ENCODE data around the gene CDH3. TPM values are rescaled to one million over a fixed set of nuclear protein-coding genes. Genes with fewer than 3 reads are reported as not detected.

The CDH3 gene
- total and polyA plus RNA-seq, 2 donors (not counting 1 experiment from before 2014, with no cell fraction given) = 0.14 TPM; not detected in 1

- Histone ChIP-seq H3K79me2 (ENCODE audit: control insufficient read depth, insufficient read depth, low read length) (no peaks in the 10 kb centered on the region), H3K27ac (ENCODE audit: insufficient read depth, low read length) (no peak overlapping the region), H3K36me3 (ENCODE audit: control insufficient read depth, insufficient read depth, low read length) (no peaks in the 10 kb centered on the region), H3K4me2 (ENCODE audit: extremely low read depth, insufficient read depth, low read length) (no peak overlapping the region), H3K4me3 (replicated peaks in 1 of 4; ENCODE audit: control extremely low read depth in 1 of 4, insufficient read depth in 1 of 4, low read depth in 3 of 4, low read length in 4 of 4) (no peak overlapping the region), H3K9ac (ENCODE audit: insufficient read depth, low read length) (no peak overlapping the region), H3K27me3 (ENCODE audit: control insufficient read depth, insufficient read depth, low read length) (no peaks in the 10 kb centered on the region), H4K20me1 (ENCODE audit: control insufficient read depth, extremely low read depth, insufficient read depth, low read length) (no peaks in the 10 kb centered on the region), H3K9me3 (ENCODE audit: control insufficient read depth, insufficient read depth, low read depth, low read length) (no peaks in the 10 kb centered on the region), H3K4me1 (ENCODE audit: control insufficient read depth, extremely low read depth, insufficient read depth, low read length) (no peaks in the 10 kb centered on the region), H2AFZ (ENCODE audit: low read length) (no peak overlapping the region)
- TF ChIP-seq EZH2 (IDR thresholded peaks at IDR 0.05; ENCODE audit: low read length, missing control alignments) (no peak), CTCF (conservative IDR thresholded peaks at IDR 0.05 in 1 of 2, IDR thresholded peaks at IDR 0.05 in 1 of 2; ENCODE audit: low read depth in 1 of 2, low read length in 2 of 2) (no peak)
- no peak for DNase-seq (ENCODE audit: low read depth in 2 of 2)
These were observed 50.5 kb downstream of the CDH3 start for GRCh38 chr16:68695575-68695974.

GRCh38 chr16:68696514-68696913 lies 51.4 kb downstream of the CDH3 start:
- Histone ChIP-seq H3K9me3 (ENCODE audit: control insufficient read depth, insufficient read depth, low read depth, low read length) (no peaks in the 10 kb centered on the region), H3K4me3 (replicated peaks in 1 of 4; ENCODE audit: control extremely low read depth in 1 of 4, insufficient read depth in 1 of 4, low read depth in 3 of 4, low read length in 4 of 4) (no peak overlapping the region), H3K4me2 (ENCODE audit: extremely low read depth, insufficient read depth, low read length) (no peak overlapping the region), H4K20me1 (ENCODE audit: control insufficient read depth, extremely low read depth, insufficient read depth, low read length) (no peaks in the 10 kb centered on the region), H3K36me3 (ENCODE audit: control insufficient read depth, insufficient read depth, low read length) (no peaks in the 10 kb centered on the region), H2AFZ (ENCODE audit: low read length) (no peak overlapping the region), H3K79me2 (ENCODE audit: control insufficient read depth, insufficient read depth, low read length) (no peaks in the 10 kb centered on the region), H3K27ac (ENCODE audit: insufficient read depth, low read length) (no peak overlapping the region), H3K4me1 (ENCODE audit: control insufficient read depth, extremely low read depth, insufficient read depth, low read length) (no peaks in the 10 kb centered on the region), H3K9ac (ENCODE audit: insufficient read depth, low read length) (no peak overlapping the region), H3K27me3 (ENCODE audit: control insufficient read depth, insufficient read depth, low read length) (no peaks in the 10 kb centered on the region)
- no peak for TF ChIP-seq CTCF (conservative IDR thresholded peaks at IDR 0.05 in 1 of 2, IDR thresholded peaks at IDR 0.05 in 1 of 2; ENCODE audit: low read depth in 1 of 2, low read length in 2 of 2)
- no peak for DNase-seq (ENCODE audit: low read depth in 2 of 2)

- Histone ChIP-seq H3K9me3 (ENCODE audit: control insufficient read depth, insufficient read depth, low read depth, low read length) (no peaks in the 10 kb centered on the region), H2AFZ (ENCODE audit: low read length) (no peak overlapping the region), H3K4me1 (ENCODE audit: control insufficient read depth, extremely low read depth, insufficient read depth, low read length) (no peaks in the 10 kb centered on the region), H4K20me1 (ENCODE audit: control insufficient read depth, extremely low read depth, insufficient read depth, low read length) (no peaks in the 10 kb centered on the region), H3K4me2 (ENCODE audit: extremely low read depth, insufficient read depth, low read length) (no peak overlapping the region), H3K27me3 (ENCODE audit: control insufficient read depth, insufficient read depth, low read length) (no peaks in the 10 kb centered on the region), H3K4me3 (replicated peaks in 1 of 4; ENCODE audit: control extremely low read depth in 1 of 4, insufficient read depth in 1 of 4, low read depth in 3 of 4, low read length in 4 of 4) (no peak overlapping the region), H3K27ac (ENCODE audit: insufficient read depth, low read length) (no peak overlapping the region), H3K36me3 (ENCODE audit: control insufficient read depth, insufficient read depth, low read length) (no peaks in the 10 kb centered on the region), H3K79me2 (ENCODE audit: control insufficient read depth, insufficient read depth, low read length) (no peaks in the 10 kb centered on the region), H3K9ac (ENCODE audit: insufficient read depth, low read length) (no peak overlapping the region)
- no peak for TF ChIP-seq EZH2 (IDR thresholded peaks at IDR 0.05; ENCODE audit: low read length, missing control alignments)
- TF ChIP-seq CTCF (conservative IDR thresholded peaks at IDR 0.05 in 1 of 2, IDR thresholded peaks at IDR 0.05 in 1 of 2; ENCODE audit: low read depth in 1 of 2, low read length in 2 of 2) = no peak
- no peak for DNase-seq (ENCODE audit: low read depth in 2 of 2)
These were observed 53.0 kb downstream of the CDH3 start for GRCh38 chr16:68698091-68698490.
